H1 (cell line): ENCODE results near the gene AAK1. TPM values are rescaled to one million over a fixed set of nuclear protein-coding genes. Genes with fewer than 3 reads are reported as not detected.

Source experiments
- BCL11A ChIP-seq, 2 experiments: IDR thresholded peaks; one replicate each; pipeline ENCODE4 v1.6.1; 2011; ENCODE audit warnings: low read depth in 2 of 2, low read length in 2 of 2, mild to moderate bottlenecking in 2 of 2
- CHD1 ChIP-seq: IDR thresholded peaks from 2 replicates; pipeline ENCODE4 v1.6.1; 2012; ENCODE audit warnings: low read depth, low read length, improper control_type of control experiment
- CHD7 ChIP-seq: fragments of 300-600 bp; sonication (generic); IDR thresholded peaks from 2 replicates; pipeline ENCODE4 v1.7.1; 2012; ENCODE audit warnings: low read length, moderate library complexity, mild to moderate bottlenecking, inconsistent platforms; ENCODE audit not compliant: insufficient replicate concordance
- GABPA ChIP-seq: IDR thresholded peaks from 2 replicates; pipeline ENCODE4 v1.6.1; 2011; ENCODE audit warnings: mild to moderate bottlenecking, low read length, moderate library complexity, borderline replicate concordance; ENCODE audit not compliant: insufficient read depth
- KDM1A ChIP-seq: fragments of 200-600, 300-600 bp; sonication (generic); IDR thresholded peaks from 2 replicates; pipeline ENCODE4 v1.7.1; 2016; ENCODE audit warnings: mild to moderate bottlenecking, low read length, borderline replicate concordance
- KDM4A ChIP-seq: IDR thresholded peaks from one replicate; pipeline ENCODE4 v1.7.1; 2012; ENCODE audit warnings: low read depth, mild to moderate bottlenecking, moderate library complexity, low read length, inconsistent platforms; ENCODE audit not compliant: severe bottlenecking
- KDM5A ChIP-seq: fragments of 200-600 bp; IDR thresholded peaks from 2 replicates; pipeline ENCODE4 v1.7.1; 2012; ENCODE audit warnings: mild to moderate bottlenecking, low read length, inconsistent platforms, mixed read lengths
- NRF1 ChIP-seq: IDR thresholded peaks from 2 replicates; pipeline ENCODE4 v1.6.1; 2011; ENCODE audit warnings: mild to moderate bottlenecking, low read depth, low read length, improper control_type of control experiment
- RXRA ChIP-seq: IDR thresholded peaks from 2 replicates; pipeline ENCODE4 v1.6.1; 2011; ENCODE audit warnings: low read depth, mild to moderate bottlenecking, low read length, moderate library complexity; ENCODE audit not compliant: insufficient read depth
- SP1 ChIP-seq: IDR thresholded peaks from 2 replicates; pipeline ENCODE4 v1.6.1; 2011; ENCODE audit warnings: low read depth, low read length
- TEAD4 ChIP-seq: IDR thresholded peaks from 2 replicates; pipeline ENCODE4 v1.6.1; 2012; ENCODE audit warnings: low read depth, low read length, inconsistent platforms, mixed read lengths
- polyA plus RNA-seq, 7 experiments: library from polyadenylated mRNA; depleted of rRNA in 3 of 7; stranded (reverse) in 5 of 7; unstranded in 2 of 7; fragments of >200 nt in 5 of 7; fragments of 200-250 nt in 2 of 7; gene quantifications; 1 replicate in 5 of 7; 2 replicates in 1 of 7; 4 replicates in 1 of 7; pipeline versions ENCODE4 v1.2.1 to v1.2.3, GENCODE V29; 2011 to 2013; ENCODE audit warnings: missing spikeins in 2 of 7, mixed read lengths in 2 of 7
- total RNA-seq: library from RNA; stranded (reverse); fragmentation: NEBNext Ultra II Directional; extraction: Animal tissue kit (Norgen Biotek cat#: 25700); gene quantifications from 2 replicates; pipeline ENCODE4 v1.2.1, GENCODE V29; 2021

Gene AAK1
- total and polyA plus RNA-seq, 2 of the 8 experiments (the other 6 are each of a cell fraction or from before 2014, with no cell fraction given), result 10.0 to 40.5 TPM

- TF ChIP-seq CHD7 (no peak), GABPA (no peak), CHD1 (no peak), KDM1A (no peak), KDM4A (no peak), NRF1 (no peak), TEAD4 (no peak), RXRA (no peak), KDM5A (no peak), BCL11A (IDR thresholded peaks at IDR 0.05; ENCODE audit: low read depth in 2 of 2, low read length in 2 of 2) (no peak), SP1 (no peak)
These were observed 25.2 kb downstream of the AAK1 start (continued) for GRCh38 chr2:69618362-69618761.
